M059J (cell line): ENCODE data around the gene OR11G2. TPM values are rescaled to one million over a fixed set of nuclear protein-coding genes. Genes with fewer than 3 reads are reported as not detected.
A peak's percentile ranks its signal among the peaks of the same experiment; 100 is the strongest.
"Not testable (repeated sequence)": the region's sequence is repeated elsewhere in the genome, so short reads cannot be mapped to it uniquely, and the experiment has no call there.

ENCODE experiments used
- DNase-seq: peaks from one replicate; pipeline ENCODE4 v3.0.0-alpha.2; 2012; ENCODE audit warnings: low read depth
- total RNA-seq: library from RNA; depleted of rRNA; stranded (reverse); fragments of >200 nt; shearing (Covaris generic); gene quantifications from 2 replicates; pipeline ENCODE4 v1.2.3, GENCODE V29; 2014; rRNA removed

OR11G2 gene
- total RNA-seq = not detected in 2 replicates

GRCh38 chr14:20190596-20190995 lies at the start of gene OR11G2:
Gene OR11G2, plus strand, starts transcription at chr14:20190896. Its CDS starts 6,542 bp downstream, at chr14:20197438.
- no peak for DNase-seq

GRCh38 chr14:20143911-20144310 lies 46.8 kb upstream of the OR11G2 start:
- no peak for DNase-seq

GRCh38 chr14:20144820-20145219 lies 45.9 kb upstream of the OR11G2 start:
- no peak for DNase-seq

- DNase-seq = no peak
These were observed 26.2 kb upstream of the OR11G2 start for GRCh38 chr14:20164462-20164861.

GRCh38 chr14:20167091-20167490 lies 23.6 kb upstream of the OR11G2 start:
- DNase-seq = no peak

GRCh38 chr14:20169852-20170251 lies 20.8 kb upstream of the OR11G2 start:
- DNase-seq = peak; percentile 42

GRCh38 chr14:20174205-20174604 lies 16.5 kb upstream of the OR11G2 start:
- DNase-seq = not testable (repeated sequence)

GRCh38 chr14:20176330-20176729 lies 14.4 kb upstream of the OR11G2 start:
- no peak for DNase-seq

- no peak for DNase-seq
These were observed 13.2 kb upstream of the OR11G2 start for GRCh38 chr14:20177433-20177974.

GRCh38 chr14:20179218-20179617 lies 11.5 kb upstream of the OR11G2 start:
- DNase-seq = no peak

- DNase-seq = no peak
These were observed 10.8 kb upstream of the OR11G2 start for GRCh38 chr14:20179880-20180279.

- DNase-seq = no peak
These were observed 10.2 kb upstream of the OR11G2 start for GRCh38 chr14:20180486-20180885.

- peak; percentile 1 for DNase-seq
These were observed 6.5 kb upstream of the OR11G2 start for GRCh38 chr14:20184181-20184580.

- no peak for DNase-seq
These were observed 700 bp downstream of the OR11G2 start for GRCh38 chr14:20191396-20191795.

GRCh38 chr14:20194101-20194500 lies 3.4 kb downstream of the OR11G2 start:
- DNase-seq = no peak

- DNase-seq = not testable (repeated sequence)
These were observed 4.5 kb downstream of the OR11G2 start for GRCh38 chr14:20195170-20195569.

- DNase-seq = no peak
These were observed 5.2 kb downstream of the OR11G2 start for GRCh38 chr14:20195911-20196310.

GRCh38 chr14:20197459-20197858 lies 6.8 kb downstream of the OR11G2 start:
- DNase-seq = no peak

GRCh38 chr14:20198991-20199390 lies 8.3 kb downstream of the OR11G2 start:
- DNase-seq = no peak

- DNase-seq = no peak
These were observed 14.0 kb downstream of the OR11G2 start for GRCh38 chr14:20204721-20205120.

- no peak for DNase-seq
These were observed 18.9 kb downstream of the OR11G2 start for GRCh38 chr14:20209595-20209994.

- DNase-seq = not testable (repeated sequence)
These were observed 21.7 kb downstream of the OR11G2 start for GRCh38 chr14:20212406-20212805.

GRCh38 chr14:20215196-20215595 lies 24.5 kb downstream of the OR11G2 start:
- no peak for DNase-seq

- no peak for DNase-seq
These were observed 28.3 kb downstream of the OR11G2 start for GRCh38 chr14:20219033-20219432.
